CMK (cell line): ENCODE measurements around the gene TCAP.
"Not testable (repeated sequence)": the region's sequence is repeated elsewhere in the genome, so short reads cannot be mapped to it uniquely, and the experiment has no call there.

ENCODE experiments used
- DNase-seq: peaks from one replicate; pipeline ENCODE4 v3.0.0-alpha.2; 2010; ENCODE audit warnings: low read depth

The TCAP gene

GRCh38 chr17:39684369-39685192 lies 19.4 kb downstream of the TCAP start:
- DNase-seq, result no peak

GRCh38 chr17:39687101-39687545 lies 22.0 kb downstream of the TCAP start:
- DNase-seq, result no peak

- peak; percentile 89 for DNase-seq
Observed at GRCh38 chr17:39687546-39688474, 22.7 kb downstream of the TCAP start, which contains the start of gene PGAP3. Gene PGAP3, minus strand, starts transcription at chr17:39688057. Its CDS starts 43 bp downstream, at chr17:39688014.

- no peak for DNase-seq
Observed at GRCh38 chr17:39688475-39688835, 23.3 kb downstream of the TCAP start.

GRCh38 chr17:39688945-39689344 lies 23.8 kb downstream of the TCAP start:
- DNase-seq, result no peak

- DNase-seq, result no peak
Observed at GRCh38 chr17:39694593-39694992, 29.4 kb downstream of the TCAP start.

GRCh38 chr17:39695089-39695474 lies 29.9 kb downstream of the TCAP start:
- no peak for DNase-seq

GRCh38 chr17:39696731-39697130 lies 31.6 kb downstream of the TCAP start:
- DNase-seq, result no peak

- DNase-seq, result no peak
Observed at GRCh38 chr17:39697961-39698360, 32.8 kb downstream of the TCAP start.

- DNase-seq, result not testable (repeated sequence)
Observed at GRCh38 chr17:39699157-39699817, 34.1 kb downstream of the TCAP start.

GRCh38 chr17:39699818-39700147 lies 34.6 kb downstream of the TCAP start, which contains the start of gene ERBB2:
Gene ERBB2, plus strand, starts transcription at chr17:39700064. Its CDS starts 175 bp downstream, at chr17:39700239.
- DNase-seq, result no peak

- DNase-seq, result no peak
Observed at GRCh38 chr17:39700148-39700987, 35.2 kb downstream of the TCAP start.

- DNase-seq, result no peak
Observed at GRCh38 chr17:39701012-39701783, 36.0 kb downstream of the TCAP start.

- DNase-seq, result no peak
Observed at GRCh38 chr17:39701784-39702422, 36.8 kb downstream of the TCAP start.

- DNase-seq, result no peak
Observed at GRCh38 chr17:39702901-39703893, 38.0 kb downstream of the TCAP start.

- no peak for DNase-seq
Observed at GRCh38 chr17:39703913-39704312, 38.8 kb downstream of the TCAP start.

GRCh38 chr17:39704821-39705551 lies 39.8 kb downstream of the TCAP start:
- DNase-seq, result no peak

GRCh38 chr17:39705786-39706348 lies 40.7 kb downstream of the TCAP start:
- DNase-seq, result no peak
